ENCODE data around the gene SMC6. TPM values are rescaled to one million over a fixed set of nuclear protein-coding genes. Genes with fewer than 3 reads are reported as not detected.

The SMC6 gene
- total RNA-seq, 1 donor from 2014 or later: 13.9 TPM

DNA sequence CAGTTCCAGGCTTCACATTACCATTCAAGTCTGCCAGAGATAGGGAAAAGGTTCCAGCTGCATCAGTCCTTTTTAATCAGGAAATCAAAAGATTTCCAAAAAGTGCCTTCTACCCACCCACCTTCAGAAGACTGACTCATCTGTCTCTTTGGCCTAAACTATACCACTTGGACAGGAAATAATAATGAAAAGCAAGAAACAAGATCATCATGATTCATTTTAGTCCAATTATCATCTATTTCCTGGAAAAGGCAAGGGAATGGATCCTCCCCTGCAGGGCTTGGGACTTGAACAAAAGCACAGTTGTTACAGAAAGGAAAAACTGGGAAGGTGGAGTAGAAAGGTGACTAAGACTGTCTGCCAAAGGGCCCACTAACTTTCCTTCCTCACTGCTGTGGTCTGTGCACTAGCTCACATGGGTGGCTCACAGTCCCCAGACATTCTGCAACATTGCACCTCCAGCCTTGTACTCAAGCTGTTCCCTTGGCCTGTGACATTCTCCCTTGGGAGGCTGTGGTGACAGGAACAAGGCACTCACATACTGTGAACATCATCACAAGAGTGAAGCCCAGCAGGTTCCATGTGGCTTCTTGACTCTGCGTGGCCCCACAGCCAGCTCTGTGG, 137.8 kb downstream of the SMC6 start:
- DNase-seq (ENCODE audit: low spot score): no peak

GRCh38 chr2:17615147-17615546, 138.5 kb downstream of the SMC6 start:
- DNase-seq (ENCODE audit: low spot score): no peak

- DNase-seq (ENCODE audit: low spot score): no peak
Observed at GRCh38 chr2:17614174-17614930, 139.3 kb downstream of the SMC6 start.

Other genes with a start within 250 kb of the SMC6 start
- not detected for gene RAD51AP2, start 235.4 kb downstream of the SMC6 start, total RNA-seq
- gene VSNL1, start 213.1 kb downstream of the SMC6 start, total RNA-seq: 0.23 TPM
- 8.6 TPM for gene GEN1, start 328 bp upstream of the SMC6 start, total RNA-seq
- gene MSGN1, start 62.6 kb upstream of the SMC6 start, total RNA-seq: not detected
- gene KCNS3, start 124.9 kb upstream of the SMC6 start, total RNA-seq: 6.5 TPM